Measurements from ENCODE around the gene SMAGP. TPM values are rescaled to one million over a fixed set of nuclear protein-coding genes. Genes with fewer than 3 reads are reported as not detected.

Gene SMAGP
- total RNA-seq, 2 experiments from 2014 or later, result 2.5 to 3.0 TPM

DNA sequence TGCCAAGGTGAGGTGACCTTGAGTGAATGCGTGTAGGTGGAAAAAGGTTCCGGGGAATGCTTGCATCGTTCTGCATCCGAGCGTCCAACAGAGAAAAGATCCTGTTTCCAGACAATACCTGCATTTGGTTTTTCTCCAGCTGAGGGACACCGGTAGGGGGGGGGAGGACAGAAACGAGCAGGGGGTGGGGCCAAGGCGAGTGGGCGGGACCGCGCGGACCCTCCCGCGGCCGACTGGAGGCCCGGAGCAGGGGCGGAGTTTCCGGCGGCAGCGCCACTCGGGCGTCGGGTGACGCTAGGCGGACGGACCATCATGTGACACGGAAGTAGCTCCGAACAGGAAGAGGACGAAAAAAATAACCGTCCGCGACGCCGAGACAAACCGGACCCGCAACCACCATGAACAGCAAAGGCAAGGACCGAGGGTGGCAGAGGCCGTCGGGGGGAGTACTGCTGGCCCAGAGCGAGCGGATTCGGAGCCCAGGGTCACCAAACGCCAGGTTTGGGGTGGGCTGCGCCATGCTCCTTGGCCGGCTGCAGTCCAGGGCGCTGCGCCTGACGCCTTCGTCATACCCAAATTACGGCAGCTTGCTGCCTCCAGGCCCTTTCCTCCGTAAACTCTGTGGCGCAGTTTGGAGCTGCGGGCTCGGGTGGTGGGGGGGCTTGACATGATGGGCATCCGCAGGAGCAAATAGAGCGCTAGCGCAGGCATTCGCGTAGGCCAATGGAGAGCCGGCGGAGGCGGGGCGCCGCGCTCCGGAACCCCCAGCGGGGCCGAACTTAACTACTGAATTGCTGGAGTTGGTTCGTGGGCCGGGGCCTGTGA is 31.5 kb downstream of the SMAGP start, which contains the start of gene DAZAP2:
TSS of gene DAZAP2 (plus strand) at position 317 of the 825 bp plus-strand sequence. CDS start at position 399, 82 bp downstream.
- peaks cover 36% of the 10 kb centered on the region for H3K4me1 ChIP-seq (ENCODE audit: insufficient read depth, low read length)
- peaks cover 61% of the 10 kb centered on the region for H3K4me1 Mint-ChIP-seq (ENCODE audit: low read depth)
- peaks cover 35% of the 10 kb centered on the region for H3K36me3 ChIP-seq (ENCODE audit: insufficient read depth, low read length)

DNA sequence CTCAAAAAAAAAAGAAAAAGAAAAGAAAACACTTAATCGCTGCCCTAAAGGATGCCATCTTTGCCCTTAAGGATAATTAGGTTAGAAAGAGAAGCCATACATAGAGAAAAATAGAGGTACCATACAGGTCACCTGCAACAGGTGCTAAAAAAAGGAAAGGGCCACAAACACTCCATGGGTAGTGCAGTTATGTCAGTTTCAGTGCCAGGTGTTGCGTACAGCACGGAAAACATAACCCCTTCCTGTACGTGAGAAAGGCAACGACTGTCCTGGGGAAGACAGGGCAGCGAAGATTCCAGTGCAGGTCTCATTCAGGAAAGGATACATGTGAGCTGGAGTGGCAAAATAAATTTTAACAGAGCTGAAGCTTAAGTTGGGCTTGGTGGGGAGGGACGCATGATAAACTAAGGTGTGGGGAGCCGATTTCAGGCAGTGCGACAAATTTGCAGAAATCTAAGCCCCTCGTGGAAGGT is 32.1 kb downstream of the SMAGP start:
- Histone ChIP-seq H3K4me3 (ENCODE audit: low read length) (peak overlapping the region; percentile 99), H3K36me3 (ENCODE audit: insufficient read depth, low read length) (peaks cover 31% of the 10 kb centered on the region), H3K4me1 (ENCODE audit: insufficient read depth, low read length) (peaks cover 36% of the 10 kb centered on the region), H3K27ac (ENCODE audit: low read depth in 1 of 2, low read length in 2 of 2) (peak overlapping the region; percentile 47 to 100), H3K9me3 (ENCODE audit: control insufficient read depth in 1 of 2, insufficient read depth in 1 of 2, low read length in 2 of 2) (no peaks in the 10 kb centered on the region), H3K27me3 (ENCODE audit: control insufficient read depth in 1 of 2, insufficient read depth in 2 of 2, low read length in 2 of 2) (no peaks in the 10 kb centered on the region)
- Mint-ChIP-seq H3K36me3 (ENCODE audit: low read depth) (peaks cover 52% of the 10 kb centered on the region), H3K27ac (peak overlapping the region; percentile 97), H3K4me3 (peak overlapping the region; percentile 96), H3K27me3 (no peaks in the 10 kb centered on the region), H3K4me1 (ENCODE audit: low read depth) (peaks cover 59% of the 10 kb centered on the region), H3K9me3 (no peaks in the 10 kb centered on the region)
- DNase-seq, result peak in 2 of 14 experiments; percentile 16 to 43
- POLR2A ChIA-PET, result interaction anchor here (0.6 to 4.9 kb wide), 32 partner anchors 8 to 1768 kb away, joined by 3 to 221 read pairs (median 6); partner anchors contain the start of genes BIN2, COX14, CSRNP2 and EIF4B
- TF ChIP-seq, protein P1, sequence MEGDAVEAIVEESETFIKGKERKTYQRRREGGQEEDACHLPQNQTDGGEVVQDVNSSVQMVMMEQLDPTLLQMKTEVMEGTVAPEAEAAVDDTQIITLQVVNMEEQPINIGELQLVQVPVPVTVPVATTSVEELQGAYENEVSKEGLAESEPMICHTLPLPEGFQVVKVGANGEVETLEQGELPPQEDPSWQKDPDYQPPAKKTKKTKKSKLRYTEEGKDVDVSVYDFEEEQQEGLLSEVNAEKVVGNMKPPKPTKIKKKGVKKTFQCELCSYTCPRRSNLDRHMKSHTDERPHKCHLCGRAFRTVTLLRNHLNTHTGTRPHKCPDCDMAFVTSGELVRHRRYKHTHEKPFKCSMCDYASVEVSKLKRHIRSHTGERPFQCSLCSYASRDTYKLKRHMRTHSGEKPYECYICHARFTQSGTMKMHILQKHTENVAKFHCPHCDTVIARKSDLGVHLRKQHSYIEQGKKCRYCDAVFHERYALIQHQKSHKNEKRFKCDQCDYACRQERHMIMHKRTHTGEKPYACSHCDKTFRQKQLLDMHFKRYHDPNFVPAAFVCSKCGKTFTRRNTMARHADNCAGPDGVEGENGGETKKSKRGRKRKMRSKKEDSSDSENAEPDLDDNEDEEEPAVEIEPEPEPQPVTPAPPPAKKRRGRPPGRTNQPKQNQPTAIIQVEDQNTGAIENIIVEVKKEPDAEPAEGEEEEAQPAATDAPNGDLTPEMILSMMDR (IDR thresholded peaks at IDR 0.05), result no peak
- intact Hi-C loops (cut with DNase I, micrococcal nuclease), result loop anchor here (1.0 to 2.0 kb wide), 4 partner anchors 20 to 189 kb away; partner anchors contain the start of genes CSRNP2 (in 2 of the 2), LETMD1 (in 2 of the 2), POU6F1 (in 2 of the 2) and TFCP2 (in 2 of the 2)
- ATAC-seq (ENCODE audit: poor library complexity), result peak; percentile 23
- CTCF ChIA-PET, result interaction anchor here (1.1 to 2.6 kb wide), 6 partner anchors 10 to 1126 kb away, joined by 3 to 40 read pairs (median 4); partner anchors contain the start of genes COX14, LETMD1 and POU6F1

More for the DNA sequence above, 31.5 kb downstream of the SMAGP start, which contains the start of gene DAZAP2:
- H3K4me3 ChIP-seq (ENCODE audit: low read length), result peak within 1 kb of the TSS; percentile 99
- Mint-ChIP-seq H3K27me3 (no peaks in the 10 kb centered on the region), H3K36me3 (ENCODE audit: low read depth) (peaks cover 56% of the 10 kb centered on the region), H3K4me3 (peak within 1 kb of the TSS; percentile 96), H3K27ac (peak within 1 kb of the TSS; percentile 97), H3K9me3 (no peaks in the 10 kb centered on the region)
- intact Hi-C loops (cut with DNase I, micrococcal nuclease), result loop anchor here (1.0 to 2.0 kb wide), 4 partner anchors 20 to 190 kb away; partner anchors contain the start of genes CSRNP2 (in 2 of the 2), LETMD1 (in 2 of the 2), POU6F1 (in 2 of the 2) and TFCP2 (in 2 of the 2)
- peak within 1 kb of the TSS; percentile 100 for H3K27ac ChIP-seq (ENCODE audit: low read depth in 1 of 2, low read length in 2 of 2)
- DNase-seq (peak; percentile 90 to 98 (median 95)), ATAC-seq (ENCODE audit: poor library complexity) (peak; percentile 86)
- H3K27me3 ChIP-seq (ENCODE audit: control insufficient read depth in 1 of 2, insufficient read depth in 2 of 2, low read length in 2 of 2), result no peaks in the 10 kb centered on the region
- POLR2A ChIA-PET, result interaction anchor here (0.6 to 4.9 kb wide), 40 partner anchors 9 to 1767 kb away, joined by 3 to 221 read pairs (median 6); partner anchors contain the start of genes BIN2, COX14, CSRNP2 and EIF4B
- CTCF ChIA-PET, result interaction anchor here (1.1 to 2.6 kb wide), 7 partner anchors 10 to 1127 kb away, joined by 3 to 40 read pairs (median 4); partner anchors contain the start of genes COX14, LETMD1 and POU6F1
- TF ChIP-seq, protein P1 (IDR thresholded peaks at IDR 0.05), result peak; percentile 20
- no peaks in the 10 kb centered on the region for H3K9me3 ChIP-seq (ENCODE audit: control insufficient read depth in 1 of 2, insufficient read depth in 1 of 2, low read length in 2 of 2)

DNA sequence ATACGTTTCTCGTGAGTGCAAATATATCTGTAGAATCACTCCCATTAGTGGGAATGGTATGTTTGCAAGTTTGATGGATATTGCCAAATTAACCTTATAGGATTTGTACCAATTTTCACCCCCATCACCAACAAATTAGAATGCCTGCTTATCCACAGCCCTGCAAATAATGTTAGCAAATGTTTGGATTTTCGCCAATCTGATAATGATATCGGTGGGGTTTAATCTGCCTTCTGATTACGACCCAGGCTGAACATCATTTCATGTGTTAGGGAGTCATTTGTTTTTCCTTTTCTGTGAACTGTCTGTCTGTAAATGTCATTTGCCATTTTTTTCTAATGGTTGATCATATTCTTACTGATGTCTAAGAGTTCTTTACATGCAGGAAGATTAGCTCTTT is 35.7 kb downstream of the SMAGP start:
- Histone ChIP-seq H3K4me3 (ENCODE audit: low read length) (no peak overlapping the region), H3K27me3 (ENCODE audit: control insufficient read depth in 1 of 2, insufficient read depth in 2 of 2, low read length in 2 of 2) (no peaks in the 10 kb centered on the region), H3K4me1 (ENCODE audit: insufficient read depth, low read length) (peaks cover 9% of the 10 kb centered on the region), H3K36me3 (ENCODE audit: insufficient read depth, low read length) (no peaks in the 10 kb centered on the region), H3K9me3 (ENCODE audit: control insufficient read depth in 1 of 2, insufficient read depth in 1 of 2, low read length in 2 of 2) (no peaks in the 10 kb centered on the region), H3K27ac (ENCODE audit: low read depth in 1 of 2, low read length in 2 of 2) (no peak overlapping the region)
- Mint-ChIP-seq H3K27ac (no peak overlapping the region), H3K9me3 (no peaks in the 10 kb centered on the region), H3K4me1 (ENCODE audit: low read depth) (peaks cover 25% of the 10 kb centered on the region), H3K4me3 (no peak overlapping the region), H3K27me3 (no peaks in the 10 kb centered on the region), H3K36me3 (ENCODE audit: low read depth) (peaks cover 17% of the 10 kb centered on the region)
- POLR2A ChIA-PET, result interaction anchor here (1.1 kb wide), 1 partner anchor 17 kb away, joined by 4 read pairs; the partner anchor contains the start of gene POU6F1
- DNase-seq (no peak), ATAC-seq (ENCODE audit: poor library complexity) (no peak)
- CTCF ChIA-PET, result interaction anchor here (1.4 kb wide), 1 partner anchor 16 kb away, joined by 7 read pairs; the partner anchor contains the start of gene POU6F1
- TF ChIP-seq, protein P1 (IDR thresholded peaks at IDR 0.05), result no peak
- intact Hi-C loops (cut with DNase I, micrococcal nuclease), result no loop called here
